GM23338 (cell line): ENCODE measurements around the gene SYT7. TPM values are rescaled to one million over a fixed set of nuclear protein-coding genes. Genes with fewer than 3 reads are reported as not detected.

Experiments used
- ATAC-seq: fragments of 200-7000 bp; cut with Tn5 transposase; 3 replicates; pipeline ENCODE4 v1.9.1; 2020
- DNase-seq: peaks from one replicate; pipeline ENCODE4 v3.0.0-alpha.2; 2015; ENCODE audit warnings: low spot score
- H2AFZ ChIP-seq: fragments of 200-600 bp; sonication (generic); 2 replicates; pipeline ENCODE4 v1.8.0; 2016; ENCODE audit warnings: antibody characterized with exemption, mild to moderate bottlenecking, moderate library complexity
- H3F3A ChIP-seq: fragments of 200-600 bp; sonication (generic); replicated peaks from 2 replicates; pipeline ENCODE4 v1.8.0; 2017; ENCODE audit warnings: antibody characterized with exemption, mixed run types, low read depth
- H3K27ac ChIP-seq: fragments of 200-600 bp; sonication (generic); 2 replicates; pipeline ENCODE4 v1.6.1; 2016; ENCODE audit warnings: low read depth
- H3K27me3 ChIP-seq: fragments of 200-600 bp; sonication (generic); 2 replicates; pipeline ENCODE4 v1.8.0; 2016; ENCODE audit warnings: mild to moderate bottlenecking, mixed run types, moderate library complexity; ENCODE audit not compliant: insufficient read depth
- H3K36me3 ChIP-seq: fragments of 200-600 bp; sonication (generic); 2 replicates; pipeline ENCODE4 v1.8.0; 2016; ENCODE audit warnings: mild to moderate bottlenecking; ENCODE audit not compliant: insufficient read depth
- H3K4me1 ChIP-seq: fragments of 200-600 bp; sonication (generic); 2 replicates; pipeline ENCODE4 v1.8.0; 2016; ENCODE audit warnings: mild to moderate bottlenecking, moderate library complexity; ENCODE audit not compliant: insufficient read depth
- H3K4me2 ChIP-seq: fragments of 200-600 bp; sonication (generic); 2 replicates; pipeline ENCODE4 v1.7.1; 2017; ENCODE audit warnings: mixed run types
- H3K4me3 ChIP-seq: fragments of 200-600 bp; sonication (generic); 2 replicates; pipeline ENCODE4 v1.6.1; 2016; ENCODE audit warnings: mixed run types
- H3K79me2 ChIP-seq: fragments of 200-600 bp; sonication (generic); replicated peaks from 2 replicates; pipeline ENCODE4 v1.8.0; 2017; ENCODE audit warnings: mild to moderate bottlenecking; ENCODE audit not compliant: insufficient read depth
- H3K9me2 ChIP-seq: fragments of 200-600 bp; sonication (generic); 2 replicates; pipeline ENCODE4 v1.8.0; 2017; ENCODE audit not compliant: insufficient read depth
- H4K20me1 ChIP-seq: fragments of 200-600 bp; sonication (generic); replicated peaks from 2 replicates; pipeline ENCODE4 v1.8.0; 2017; ENCODE audit warnings: mild to moderate bottlenecking; ENCODE audit not compliant: insufficient read depth
- H3K27ac Mint-ChIP-seq: 2 replicates; pipeline ENCODE4 v1.8.0; 2020; ENCODE audit warnings: inconsistent platforms, mild to moderate bottlenecking, moderate library complexity, mixed read lengths
- H3K27me3 Mint-ChIP-seq: 3 replicates; pipeline ENCODE4 v1.8.0; 2022; ENCODE audit warnings: low read depth, mild to moderate bottlenecking, moderate library complexity, mixed read lengths, inconsistent platforms; ENCODE audit not compliant: insufficient read depth, poor library complexity
- H3K36me3 Mint-ChIP-seq: 3 replicates; pipeline ENCODE4 v1.8.0; 2021; ENCODE audit warnings: low read depth, mild to moderate bottlenecking, inconsistent platforms, moderate library complexity, mixed read lengths
- H3K4me1 Mint-ChIP-seq: 3 replicates; pipeline ENCODE4 v1.8.0; 2020; ENCODE audit warnings: mild to moderate bottlenecking, inconsistent platforms, mixed read lengths
- H3K4me3 Mint-ChIP-seq: 3 replicates; pipeline ENCODE4 v1.8.0; 2021; ENCODE audit warnings: moderate library complexity, mild to moderate bottlenecking, inconsistent platforms, mixed read lengths
- H3K9me3 Mint-ChIP-seq: 3 replicates; pipeline ENCODE4 v1.8.0; 2020; ENCODE audit warnings: moderate library complexity, mild to moderate bottlenecking, inconsistent platforms, mixed read lengths
- EZH2 ChIP-seq: fragments of 200-600 bp; sonication (generic); IDR thresholded peaks from one replicate; pipeline ENCODE4 v1.8.0; 2017; ENCODE audit warnings: antibody characterized with exemption, mild to moderate bottlenecking, low read depth; ENCODE audit not compliant: unreplicated experiment
- EZH2phosphoT487 ChIP-seq: fragments of 200-600 bp; sonication (generic); IDR thresholded peaks from one replicate; pipeline ENCODE4 v1.8.1; 2018; ENCODE audit warnings: antibody characterized with exemption; ENCODE audit not compliant: unreplicated experiment
- POLR2AphosphoS5 ChIP-seq: IDR thresholded peaks from 2 replicates; pipeline ENCODE4 v1.6.1; 2016; ENCODE audit warnings: antibody characterized with exemption, low read depth
- REST ChIP-seq: IDR thresholded peaks from one replicate; pipeline ENCODE4 v1.6.1; 2018; ENCODE audit warnings: antibody characterized with exemption; ENCODE audit not compliant: unreplicated experiment
- ZNF462 ChIP-seq: fragments of 250-450 bp; sonication (Bioruptor Pico); IDR thresholded peaks from 2 replicates; pipeline ENCODE4 v1.5.0; 2020; ENCODE audit warnings: mild to moderate bottlenecking, moderate library complexity
- polyA plus RNA-seq: library from polyadenylated mRNA; unstranded; fragments of >200 nt; fragmentation: Nextera tagmentation; extraction: Ambion mirVana; gene quantifications from 2 replicates; pipeline ENCODE4 v1.2.1, GENCODE V29; 2016
- total RNA-seq: library from RNA; depleted of rRNA; stranded (reverse); fragments of >200 nt; shearing (Covaris generic); gene quantifications from 2 replicates; pipeline ENCODE4 v1.2.3, GENCODE V29; 2014
- TF ChIP-seq, protein P1 (sequence below): IDR thresholded peaks from 2 replicates; pipeline ENCODE4 v1.6.1; 2016; ENCODE audit warnings: antibody characterized with exemption

The SYT7 gene
- total and polyA plus RNA-seq, 2 experiments from 2014 or later = 1.6 to 10.3 TPM

DNA sequence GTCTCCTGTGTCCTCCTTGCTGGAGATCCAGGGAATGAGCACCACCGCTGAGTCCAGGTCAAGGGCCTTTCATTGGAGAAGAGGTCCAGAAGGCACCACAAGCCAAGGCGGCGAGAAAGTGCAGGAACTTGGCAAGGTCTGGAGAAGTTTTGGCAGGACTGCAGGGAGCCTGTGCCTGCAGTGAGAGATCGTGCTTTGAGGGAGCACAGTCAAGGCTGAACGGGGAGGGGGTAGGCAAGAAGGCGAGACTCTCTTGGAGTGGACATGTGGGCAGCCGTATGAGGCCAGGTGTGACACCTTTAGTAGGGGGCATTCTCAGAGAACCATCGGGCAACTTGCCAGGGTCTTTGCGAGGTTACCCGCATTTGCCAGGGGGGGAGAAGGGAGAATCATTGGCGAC is 41.9 kb downstream of the SYT7 start:
- Mint-ChIP-seq H3K4me3 (no peak overlapping the region; the same call in 2 of the 3 replicates), H3K36me3 (no peaks in the 10 kb centered on the region; the same call in 2 of the 3 replicates)
- H3K4me3 ChIP-seq = no peak overlapping the region

More for the DNA sequence above, 41.9 kb downstream of the SYT7 start:
- Mint-ChIP-seq H3K9me3 (no peaks in the 10 kb centered on the region), H3K4me1 (peaks cover 47% of the 10 kb centered on the region), H3K27me3 (peaks cover 10% of the 10 kb centered on the region), H3K27ac (no peak overlapping the region)
- H3K27me3 ChIP-seq = no peaks in the 10 kb centered on the region
- no peak overlapping the region for H3K4me2 ChIP-seq
- H4K20me1 ChIP-seq = no peaks in the 10 kb centered on the region
- 0 out of 2 replicates have a peak, but pooled peaks cover 3% of the 10 kb centered on the region for H3F3A ChIP-seq
- no peaks in the 10 kb centered on the region for H3K79me2 ChIP-seq
- H3K36me3 ChIP-seq = no peaks in the 10 kb centered on the region
- ATAC-seq = no peak
- TF ChIP-seq POLR2AphosphoS5 (no peak), ZNF462 (no peak), EZH2phosphoT487 (no peak), REST (no peak), EZH2 (no peak)
- TF ChIP-seq, protein P1, sequence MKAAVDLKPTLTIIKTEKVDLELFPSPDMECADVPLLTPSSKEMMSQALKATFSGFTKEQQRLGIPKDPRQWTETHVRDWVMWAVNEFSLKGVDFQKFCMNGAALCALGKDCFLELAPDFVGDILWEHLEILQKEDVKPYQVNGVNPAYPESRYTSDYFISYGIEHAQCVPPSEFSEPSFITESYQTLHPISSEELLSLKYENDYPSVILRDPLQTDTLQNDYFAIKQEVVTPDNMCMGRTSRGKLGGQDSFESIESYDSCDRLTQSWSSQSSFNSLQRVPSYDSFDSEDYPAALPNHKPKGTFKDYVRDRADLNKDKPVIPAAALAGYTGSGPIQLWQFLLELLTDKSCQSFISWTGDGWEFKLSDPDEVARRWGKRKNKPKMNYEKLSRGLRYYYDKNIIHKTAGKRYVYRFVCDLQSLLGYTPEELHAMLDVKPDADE = no peak
- peaks cover 21% of the 10 kb centered on the region for H3K4me1 ChIP-seq
- no peak overlapping the region for H3K27ac ChIP-seq
- H3K9me2 ChIP-seq = 0 out of 2 replicates have a peak, but pooled peaks cover 4% of the 10 kb centered on the region
- no peak overlapping the region for H2AFZ ChIP-seq
- DNase-seq = no peak
